DND-41 (cell line): ENCODE results near the gene PXMP4.

ENCODE experiments used
- ATAC-seq: fragments of 200-7000 bp; cut with Tn5 transposase; 3 replicates; pipeline ENCODE4 v1.9.1; 2021; ENCODE audit warnings: low read depth; ENCODE audit not compliant: insufficient read depth
- DNase-seq: peaks from one replicate; pipeline ENCODE4 v3.0.0-alpha.2; 2020
- H2AFZ ChIP-seq: 2 replicates; pipeline ENCODE4 v1.6.0; 2012; ENCODE audit warnings: low read depth, low read length
- H3K27ac ChIP-seq: 2 replicates; pipeline ENCODE4 v1.5.1; 2012; ENCODE audit warnings: low read length, inconsistent platforms
- H3K27me3 ChIP-seq: fragments of 200-600 bp; sonication (generic); 2 replicates; pipeline ENCODE4 v1.6.0; 2012; ENCODE audit warnings: low read length, mild to moderate bottlenecking, inconsistent platforms; ENCODE audit not compliant: insufficient read depth, poor library complexity
- H3K36me3 ChIP-seq: 2 replicates; pipeline ENCODE4 v1.5.1; 2012; ENCODE audit warnings: low read length, inconsistent platforms; ENCODE audit not compliant: insufficient read depth
- H3K4me1 ChIP-seq: 2 replicates; pipeline ENCODE4 v1.5.1; 2012; ENCODE audit warnings: mild to moderate bottlenecking, low read length; ENCODE audit not compliant: insufficient read depth
- H3K4me2 ChIP-seq: 2 replicates; pipeline ENCODE4 v1.6.0; 2012; ENCODE audit warnings: mild to moderate bottlenecking, moderate library complexity, low read length, inconsistent platforms; ENCODE audit not compliant: insufficient read depth
- H3K4me3 ChIP-seq, 2 experiments: fragments of 200-600 bp in 1 of 2; shearing (Covaris generic) in 1 of 2; 2 replicates each; pipeline ENCODE4 v1.5.1; 2012 to 2016; ENCODE audit warnings: inconsistent platforms in 2 of 2, low read length in 2 of 2, mild to moderate bottlenecking in 2 of 2, low read depth in 1 of 2, moderate library complexity in 1 of 2
- H3K79me2 ChIP-seq: 2 replicates; pipeline ENCODE4 v1.6.0; 2012; ENCODE audit warnings: low read length, inconsistent platforms; ENCODE audit not compliant: insufficient read depth
- H3K9ac ChIP-seq: 2 replicates; pipeline ENCODE4 v1.6.0; 2012; ENCODE audit warnings: low read depth, mild to moderate bottlenecking, inconsistent platforms, low read length, moderate library complexity
- H3K9me3 ChIP-seq: 2 replicates; pipeline ENCODE4 v1.5.1; 2012; ENCODE audit warnings: low read length, moderate library complexity, mild to moderate bottlenecking, inconsistent platforms; ENCODE audit not compliant: insufficient read depth, severe bottlenecking
- H4K20me1 ChIP-seq: 2 replicates; pipeline ENCODE4 v1.6.0; 2012; ENCODE audit warnings: low read length; ENCODE audit not compliant: insufficient read depth
- EZH2 ChIP-seq: IDR thresholded peaks from 3 replicates; pipeline ENCODE4 v1.6.1; 2012; ENCODE audit warnings: borderline replicate concordance, low read depth, mild to moderate bottlenecking, moderate library complexity, low read length, inconsistent platforms; ENCODE audit not compliant: severe bottlenecking
- TF ChIP-seq, protein P1 (sequence below): IDR thresholded peaks from 2 replicates; pipeline ENCODE4 v1.5.1; 2012; ENCODE audit warnings: borderline replicate concordance, low read length, moderate library complexity, mild to moderate bottlenecking; ENCODE audit not compliant: poor library complexity, severe bottlenecking; ENCODE audit errors: extremely low read depth

Gene PXMP4

DNA sequence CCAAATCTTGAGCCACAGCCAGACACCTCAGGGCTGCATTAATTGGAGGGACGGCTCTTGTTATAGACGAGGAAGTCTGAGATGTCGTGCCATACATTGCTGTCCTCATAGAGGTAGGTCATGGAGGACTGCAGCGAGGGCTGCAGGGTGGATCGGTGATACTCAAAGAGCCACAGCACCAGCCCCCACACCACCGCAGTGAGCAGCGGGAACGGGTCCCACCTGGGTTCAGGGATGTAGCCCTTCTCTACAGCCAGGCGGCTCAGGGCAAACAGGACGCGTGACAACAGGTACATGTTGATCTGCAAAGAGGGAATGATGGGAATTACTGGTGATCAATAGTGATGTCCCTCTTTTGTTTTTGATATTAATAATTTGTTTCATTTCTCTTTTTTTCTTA, 12.4 kb downstream of the PXMP4 start:
- no peak for ATAC-seq
- Histone ChIP-seq H3K79me2 (no peaks in the 10 kb centered on the region), H3K27ac (no peak overlapping the region), H4K20me1 (no peaks in the 10 kb centered on the region), H3K9ac (no peak overlapping the region), H3K4me1 (no peaks in the 10 kb centered on the region), H3K4me3 (no peak overlapping the region), H3K36me3 (peaks cover 35% of the 10 kb centered on the region), H3K9me3 (no peaks in the 10 kb centered on the region), H3K4me2 (no peak overlapping the region), H3K27me3 (no peaks in the 10 kb centered on the region), H2AFZ (no peak overlapping the region)
- DNase-seq: no peak
- TF ChIP-seq, protein P1, sequence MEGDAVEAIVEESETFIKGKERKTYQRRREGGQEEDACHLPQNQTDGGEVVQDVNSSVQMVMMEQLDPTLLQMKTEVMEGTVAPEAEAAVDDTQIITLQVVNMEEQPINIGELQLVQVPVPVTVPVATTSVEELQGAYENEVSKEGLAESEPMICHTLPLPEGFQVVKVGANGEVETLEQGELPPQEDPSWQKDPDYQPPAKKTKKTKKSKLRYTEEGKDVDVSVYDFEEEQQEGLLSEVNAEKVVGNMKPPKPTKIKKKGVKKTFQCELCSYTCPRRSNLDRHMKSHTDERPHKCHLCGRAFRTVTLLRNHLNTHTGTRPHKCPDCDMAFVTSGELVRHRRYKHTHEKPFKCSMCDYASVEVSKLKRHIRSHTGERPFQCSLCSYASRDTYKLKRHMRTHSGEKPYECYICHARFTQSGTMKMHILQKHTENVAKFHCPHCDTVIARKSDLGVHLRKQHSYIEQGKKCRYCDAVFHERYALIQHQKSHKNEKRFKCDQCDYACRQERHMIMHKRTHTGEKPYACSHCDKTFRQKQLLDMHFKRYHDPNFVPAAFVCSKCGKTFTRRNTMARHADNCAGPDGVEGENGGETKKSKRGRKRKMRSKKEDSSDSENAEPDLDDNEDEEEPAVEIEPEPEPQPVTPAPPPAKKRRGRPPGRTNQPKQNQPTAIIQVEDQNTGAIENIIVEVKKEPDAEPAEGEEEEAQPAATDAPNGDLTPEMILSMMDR: no peak

DNA sequence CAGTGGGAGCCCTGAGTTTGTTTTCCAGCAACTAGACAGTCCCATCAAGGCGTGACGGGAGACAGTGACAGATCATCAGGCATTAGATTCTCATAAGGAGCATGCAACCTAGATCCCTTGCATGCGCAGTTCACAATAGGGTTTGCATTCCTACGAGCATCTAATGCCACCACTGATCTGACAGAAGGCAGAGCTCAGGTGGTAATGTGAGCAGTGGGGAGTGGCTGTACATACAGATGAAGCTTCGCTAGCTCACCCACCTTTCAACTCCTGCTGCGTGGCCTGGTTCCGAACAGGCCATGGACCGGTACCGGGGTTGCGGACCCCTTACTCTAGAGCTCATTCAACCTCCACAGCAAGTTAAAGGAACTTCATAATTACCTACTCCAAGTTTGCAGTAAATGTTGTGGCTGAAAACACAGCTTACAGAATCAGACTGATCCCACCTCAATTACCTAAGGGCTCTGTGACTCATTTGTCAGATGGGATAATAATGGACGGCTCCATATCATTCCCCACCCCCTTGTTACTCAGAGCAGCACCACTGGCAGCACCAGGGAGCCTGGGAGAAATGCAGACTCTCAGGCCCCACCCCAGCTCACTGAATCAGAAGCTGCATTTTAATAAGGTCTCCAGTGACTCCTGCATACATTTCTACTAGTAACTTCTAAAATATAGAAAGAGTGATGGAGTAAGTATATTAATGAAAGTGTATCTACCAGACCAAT, 15.7 kb downstream of the PXMP4 start:
- no peak for DNase-seq
- H3K27ac ChIP-seq: no peak overlapping the region
- no peak for ATAC-seq
- H4K20me1 ChIP-seq: no peaks in the 10 kb centered on the region
- H3K9ac ChIP-seq: no peak overlapping the region
- H3K27me3 ChIP-seq: no peaks in the 10 kb centered on the region
- no peaks in the 10 kb centered on the region for H3K79me2 ChIP-seq
- H3K4me2 ChIP-seq: no peak overlapping the region
- no peak for TF ChIP-seq EZH2
- TF ChIP-seq, protein P1: no peak
- no peak overlapping the region for H3K4me3 ChIP-seq
- H2AFZ ChIP-seq: no peak overlapping the region
- no peaks in the 10 kb centered on the region for H3K4me1 ChIP-seq
- H3K36me3 ChIP-seq: peaks cover 19% of the 10 kb centered on the region
- no peaks in the 10 kb centered on the region for H3K9me3 ChIP-seq

DNA sequence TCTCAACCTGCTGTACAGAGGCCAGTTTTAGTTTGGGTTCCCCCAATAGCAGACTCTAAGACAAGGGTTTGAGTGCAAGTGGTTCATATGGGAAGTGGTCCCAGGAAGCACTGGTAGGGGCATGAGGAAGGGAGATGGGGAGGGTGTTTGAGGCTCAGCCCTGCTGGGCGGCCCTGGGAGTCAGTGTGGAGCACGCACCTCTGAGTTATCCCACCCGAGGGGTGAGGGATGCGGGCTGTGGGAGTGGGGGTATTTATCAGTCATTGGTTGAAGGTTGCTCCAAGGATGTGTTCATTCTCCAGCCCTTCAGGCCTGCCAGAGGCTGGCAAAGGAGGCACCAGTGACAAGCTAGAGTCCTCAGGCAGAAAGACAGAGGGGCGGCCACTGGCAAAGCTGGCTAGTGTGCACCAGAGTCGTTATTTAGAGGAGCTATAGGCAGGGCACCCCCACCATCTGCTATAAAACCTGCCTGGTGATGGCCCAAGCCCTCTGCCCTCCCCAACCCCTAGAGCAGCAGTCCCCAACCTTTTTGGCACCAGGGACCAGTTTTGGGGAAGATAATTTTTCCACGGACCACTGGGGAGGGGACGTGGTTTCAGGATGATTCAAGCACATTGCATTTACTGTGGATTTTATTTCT, 16.5 kb downstream of the PXMP4 start:
- DNase-seq (no peak), ATAC-seq (no peak)
- no peaks in the 10 kb centered on the region for H4K20me1 ChIP-seq
- no peak overlapping the region for H3K9ac ChIP-seq
- peaks cover 19% of the 10 kb centered on the region for H3K36me3 ChIP-seq
- no peak overlapping the region for H2AFZ ChIP-seq
- no peak overlapping the region for H3K4me2 ChIP-seq
- no peaks in the 10 kb centered on the region for H3K9me3 ChIP-seq
- H3K27me3 ChIP-seq: no peaks in the 10 kb centered on the region
- no peaks in the 10 kb centered on the region for H3K79me2 ChIP-seq
- no peaks in the 10 kb centered on the region for H3K4me1 ChIP-seq
- no peak overlapping the region for H3K4me3 ChIP-seq
- TF ChIP-seq EZH2: no peak
- TF ChIP-seq, protein P1: no peak
- H3K27ac ChIP-seq: no peak overlapping the region
